NCI-H345 (cell line): Measurements from ENCODE around the gene MORC3.

Experiments
- DNase-seq: peaks from one replicate; lab custom pipeline; 2025; lab: John Stamatoyannopoulos, UW

MORC3 gene

DNA sequence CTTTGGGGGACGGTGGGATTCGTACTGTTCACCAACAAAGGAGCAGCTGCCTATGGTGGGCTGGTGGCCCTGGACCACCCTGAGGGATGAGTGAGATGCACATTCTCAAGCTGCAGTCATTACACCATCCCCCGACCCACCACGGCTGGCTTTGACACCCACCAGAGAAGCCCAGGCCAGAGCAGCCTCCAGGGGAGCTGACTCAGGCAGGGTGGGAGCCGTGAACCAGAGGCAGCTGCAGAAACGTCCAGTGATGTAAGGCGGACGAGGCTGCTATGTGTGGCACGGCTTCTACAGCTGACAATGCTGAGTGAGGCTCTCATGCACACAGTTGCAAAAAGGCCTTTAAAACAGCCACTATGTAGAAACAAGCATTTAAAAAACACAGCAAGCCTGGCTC, 105.3 kb downstream of the MORC3 start:
- no peak for DNase-seq
